ENCODE results near the gene CHAF1A. TPM values are rescaled to one million over a fixed set of nuclear protein-coding genes. Genes with fewer than 3 reads are reported as not detected.

CHAF1A gene
- total and polyA plus RNA-seq, 2 donors (not counting 1 experiment from before 2014, with no cell fraction given): 5.9 TPM

DNA sequence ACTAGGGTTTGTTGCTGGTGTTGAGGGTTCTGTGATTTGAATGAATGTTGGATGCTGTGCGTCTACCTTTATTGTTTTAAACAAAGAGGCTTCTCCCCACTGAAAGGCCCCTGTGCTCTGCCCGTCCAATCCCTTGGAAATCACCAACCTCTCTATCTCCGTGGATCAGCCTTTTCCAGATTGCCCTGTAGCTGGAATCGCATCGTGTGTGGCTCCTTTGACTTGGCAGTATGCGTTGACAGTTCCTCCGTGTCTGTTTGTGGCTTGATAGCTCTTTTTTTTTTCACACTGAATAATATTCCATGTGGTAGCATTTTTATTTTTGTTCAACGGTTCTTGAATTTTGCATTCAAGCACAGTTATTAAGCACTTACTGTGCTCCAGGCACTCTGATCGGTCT lies 32.0 kb downstream of the CHAF1A start:
- H3K9ac ChIP-seq (ENCODE audit: insufficient read depth, low read length): no peak overlapping the region
- H2AFZ ChIP-seq (ENCODE audit: low read length): no peak overlapping the region
- H3K4me2 ChIP-seq (ENCODE audit: extremely low read depth, insufficient read depth, low read length): no peak overlapping the region
- DNase-seq (ENCODE audit: low read depth in 2 of 2): no peak
- no peaks in the 10 kb centered on the region for H3K9me3 ChIP-seq (ENCODE audit: control insufficient read depth, insufficient read depth, low read depth, low read length)
- H4K20me1 ChIP-seq (ENCODE audit: control insufficient read depth, extremely low read depth, insufficient read depth, low read length): no peaks in the 10 kb centered on the region
- peaks cover 18% of the 10 kb centered on the region for H3K36me3 ChIP-seq (ENCODE audit: control insufficient read depth, insufficient read depth, low read length)
- no peak for TF ChIP-seq EZH2 (IDR thresholded peaks at IDR 0.05; ENCODE audit: low read length, missing control alignments)
- TF ChIP-seq, protein P1, sequence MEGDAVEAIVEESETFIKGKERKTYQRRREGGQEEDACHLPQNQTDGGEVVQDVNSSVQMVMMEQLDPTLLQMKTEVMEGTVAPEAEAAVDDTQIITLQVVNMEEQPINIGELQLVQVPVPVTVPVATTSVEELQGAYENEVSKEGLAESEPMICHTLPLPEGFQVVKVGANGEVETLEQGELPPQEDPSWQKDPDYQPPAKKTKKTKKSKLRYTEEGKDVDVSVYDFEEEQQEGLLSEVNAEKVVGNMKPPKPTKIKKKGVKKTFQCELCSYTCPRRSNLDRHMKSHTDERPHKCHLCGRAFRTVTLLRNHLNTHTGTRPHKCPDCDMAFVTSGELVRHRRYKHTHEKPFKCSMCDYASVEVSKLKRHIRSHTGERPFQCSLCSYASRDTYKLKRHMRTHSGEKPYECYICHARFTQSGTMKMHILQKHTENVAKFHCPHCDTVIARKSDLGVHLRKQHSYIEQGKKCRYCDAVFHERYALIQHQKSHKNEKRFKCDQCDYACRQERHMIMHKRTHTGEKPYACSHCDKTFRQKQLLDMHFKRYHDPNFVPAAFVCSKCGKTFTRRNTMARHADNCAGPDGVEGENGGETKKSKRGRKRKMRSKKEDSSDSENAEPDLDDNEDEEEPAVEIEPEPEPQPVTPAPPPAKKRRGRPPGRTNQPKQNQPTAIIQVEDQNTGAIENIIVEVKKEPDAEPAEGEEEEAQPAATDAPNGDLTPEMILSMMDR (conservative IDR thresholded peaks at IDR 0.05 in 1 of 2, IDR thresholded peaks at IDR 0.05 in 1 of 2; ENCODE audit: low read depth in 1 of 2, low read length in 2 of 2): no peak
- H3K4me3 ChIP-seq (replicated peaks in 1 of 4; ENCODE audit: control extremely low read depth in 1 of 4, insufficient read depth in 1 of 4, low read depth in 3 of 4, low read length in 4 of 4): no peak overlapping the region
- H3K27me3 ChIP-seq (ENCODE audit: control insufficient read depth, insufficient read depth, low read length): no peaks in the 10 kb centered on the region
- H3K79me2 ChIP-seq (ENCODE audit: control insufficient read depth, insufficient read depth, low read length): no peaks in the 10 kb centered on the region
- peaks cover 2% of the 10 kb centered on the region for H3K4me1 ChIP-seq (ENCODE audit: control insufficient read depth, extremely low read depth, insufficient read depth, low read length)
- H3K27ac ChIP-seq (ENCODE audit: insufficient read depth, low read length): no peak overlapping the region

DNA sequence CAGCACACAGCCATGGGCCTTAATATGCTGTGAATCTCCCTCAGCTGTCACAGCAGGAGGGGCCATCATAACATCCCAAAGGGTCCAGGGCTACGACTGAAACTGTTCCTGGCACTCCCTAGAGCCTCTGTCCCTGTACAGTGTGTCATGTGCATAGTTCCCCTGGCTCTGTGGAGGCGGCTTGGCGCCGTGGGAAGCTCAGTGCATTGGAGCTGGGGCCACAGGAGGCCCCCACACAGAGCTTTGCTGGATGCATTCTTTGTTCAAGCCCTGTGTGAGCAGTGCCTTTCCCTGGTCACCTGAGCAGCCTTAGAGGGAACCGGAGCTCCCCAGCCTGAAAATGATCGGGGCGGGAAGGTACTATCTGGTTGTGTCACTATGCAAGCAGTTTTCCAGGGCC lies 33.8 kb downstream of the CHAF1A start:
- peaks cover 9% of the 10 kb centered on the region for H3K36me3 ChIP-seq (ENCODE audit: control insufficient read depth, insufficient read depth, low read length)
- no peak overlapping the region for H3K9ac ChIP-seq (ENCODE audit: insufficient read depth, low read length)
- H3K27me3 ChIP-seq (ENCODE audit: control insufficient read depth, insufficient read depth, low read length): no peaks in the 10 kb centered on the region
- no peaks in the 10 kb centered on the region for H4K20me1 ChIP-seq (ENCODE audit: control insufficient read depth, extremely low read depth, insufficient read depth, low read length)
- H3K4me1 ChIP-seq (ENCODE audit: control insufficient read depth, extremely low read depth, insufficient read depth, low read length): no peaks in the 10 kb centered on the region
- H2AFZ ChIP-seq (ENCODE audit: low read length): no peak overlapping the region
- H3K9me3 ChIP-seq (ENCODE audit: control insufficient read depth, insufficient read depth, low read depth, low read length): no peaks in the 10 kb centered on the region
- H3K79me2 ChIP-seq (ENCODE audit: control insufficient read depth, insufficient read depth, low read length): no peaks in the 10 kb centered on the region
- H3K4me3 ChIP-seq (replicated peaks in 1 of 4; ENCODE audit: control extremely low read depth in 1 of 4, insufficient read depth in 1 of 4, low read depth in 3 of 4, low read length in 4 of 4): no peak overlapping the region
- no peak overlapping the region for H3K4me2 ChIP-seq (ENCODE audit: extremely low read depth, insufficient read depth, low read length)
- TF ChIP-seq, protein P1 (conservative IDR thresholded peaks at IDR 0.05 in 1 of 2, IDR thresholded peaks at IDR 0.05 in 1 of 2; ENCODE audit: low read depth in 1 of 2, low read length in 2 of 2): no peak
- TF ChIP-seq EZH2 (IDR thresholded peaks at IDR 0.05; ENCODE audit: low read length, missing control alignments): no peak
- DNase-seq (ENCODE audit: low read depth in 2 of 2): no peak
- no peak overlapping the region for H3K27ac ChIP-seq (ENCODE audit: insufficient read depth, low read length)

DNA sequence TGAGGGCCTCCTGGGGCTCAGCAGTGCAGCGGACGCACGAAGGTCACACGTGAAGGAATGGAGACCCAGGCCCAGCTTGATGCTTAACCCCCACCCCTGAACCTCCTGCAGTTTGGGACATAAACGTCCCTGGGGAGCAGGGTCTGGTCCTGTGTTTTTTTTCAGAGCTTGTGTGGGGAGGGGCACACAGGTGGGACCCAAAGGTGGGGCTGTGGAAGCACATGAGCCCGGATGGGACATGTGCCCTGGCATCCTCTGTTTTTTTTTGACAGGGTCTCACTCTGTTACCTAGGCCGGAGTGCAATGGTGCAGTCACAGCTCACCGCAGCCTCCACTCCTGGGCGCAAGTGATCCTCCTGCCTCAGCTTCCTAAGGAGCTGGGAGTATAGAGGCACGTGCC lies 34.7 kb downstream of the CHAF1A start:
- Histone ChIP-seq H3K4me1 (ENCODE audit: control insufficient read depth, extremely low read depth, insufficient read depth, low read length) (no peaks in the 10 kb centered on the region), H3K27me3 (ENCODE audit: control insufficient read depth, insufficient read depth, low read length) (no peaks in the 10 kb centered on the region), H3K9ac (ENCODE audit: insufficient read depth, low read length) (no peak overlapping the region), H3K27ac (ENCODE audit: insufficient read depth, low read length) (no peak overlapping the region), H3K79me2 (ENCODE audit: control insufficient read depth, insufficient read depth, low read length) (no peaks in the 10 kb centered on the region), H3K4me2 (ENCODE audit: extremely low read depth, insufficient read depth, low read length) (no peak overlapping the region), H3K36me3 (ENCODE audit: control insufficient read depth, insufficient read depth, low read length) (peaks cover 8% of the 10 kb centered on the region), H2AFZ (ENCODE audit: low read length) (no peak overlapping the region), H4K20me1 (ENCODE audit: control insufficient read depth, extremely low read depth, insufficient read depth, low read length) (no peaks in the 10 kb centered on the region), H3K4me3 (replicated peaks in 1 of 4; ENCODE audit: control extremely low read depth in 1 of 4, insufficient read depth in 1 of 4, low read depth in 3 of 4, low read length in 4 of 4) (no peak overlapping the region), H3K9me3 (ENCODE audit: control insufficient read depth, insufficient read depth, low read depth, low read length) (no peaks in the 10 kb centered on the region)
- TF ChIP-seq, protein P1 (conservative IDR thresholded peaks at IDR 0.05 in 1 of 2, IDR thresholded peaks at IDR 0.05 in 1 of 2; ENCODE audit: low read depth in 1 of 2, low read length in 2 of 2): no peak
- TF ChIP-seq EZH2 (IDR thresholded peaks at IDR 0.05; ENCODE audit: low read length, missing control alignments): no peak
- no peak for DNase-seq (ENCODE audit: low read depth in 2 of 2)
